Measurements from ENCODE around the gene SOX6.

GRCh38 chr11:15918212-15918611 is 438.1 kb downstream of the SOX6 start:
- TF ChIP-seq EZH2phosphoT487 (IDR thresholded peaks at IDR 0.05; ENCODE audit: borderline replicate concordance, low read depth, low read length) (no peak), CTCF (conservative IDR thresholded peaks at IDR 0.05; ENCODE audit: low read length) (no peak)

Measured in OCI-LY7 (cell line).